Loucy (cell line): ENCODE measurements around the gene RAF1.

Experiments used
- H2AFZ ChIP-seq: fragments of 200-600 bp; sonication (generic); 2 replicates; pipeline ENCODE4 v1.6.0; 2016; ENCODE audit warnings: antibody characterized with exemption, mild to moderate bottlenecking, low read length, moderate library complexity
- H3F3A ChIP-seq: fragments of 200-600 bp; 2 replicates; pipeline ENCODE4 v1.6.0; 2016; ENCODE audit warnings: antibody characterized with exemption, low read depth, mild to moderate bottlenecking
- H3K27me3 ChIP-seq: fragments of 200-600 bp; sonication (generic); 2 replicates; pipeline ENCODE4 v1.6.1; 2014; ENCODE audit warnings: low read length, mild to moderate bottlenecking; ENCODE audit not compliant: insufficient read depth, poor library complexity, severe bottlenecking
- H3K36me3 ChIP-seq: fragments of 200-600 bp; sonication (generic); 2 replicates; pipeline ENCODE4 v1.6.1; 2016; ENCODE audit warnings: low read length; ENCODE audit not compliant: insufficient read depth
- H3K4me1 ChIP-seq: fragments of 200-600 bp; sonication (generic); 2 replicates; pipeline ENCODE4 v1.5.1; 2014; ENCODE audit warnings: low read length, mild to moderate bottlenecking; ENCODE audit not compliant: insufficient read depth, poor library complexity, severe bottlenecking
- H3K4me2 ChIP-seq: fragments of 200-600 bp; sonication (generic); 2 replicates; pipeline ENCODE4 v1.6.0; 2014; ENCODE audit warnings: antibody characterized with exemption, low read length, low read depth, mild to moderate bottlenecking; ENCODE audit not compliant: poor library complexity, severe bottlenecking
- H3K4me3 ChIP-seq: fragments of 200-600 bp; sonication (generic); 2 replicates; pipeline ENCODE4 v1.5.1; 2014; ENCODE audit warnings: low read length, mild to moderate bottlenecking, mixed read lengths; ENCODE audit not compliant: poor library complexity, severe bottlenecking
- H3K79me2 ChIP-seq: fragments of 200-600 bp; sonication (generic); 2 replicates; pipeline ENCODE4 v1.6.1; 2014; ENCODE audit warnings: low read length; ENCODE audit not compliant: insufficient read depth
- H3K9ac ChIP-seq: fragments of 200-600 bp; sonication (generic); 2 replicates; pipeline ENCODE4 v1.6.0; 2014; ENCODE audit warnings: mild to moderate bottlenecking, low read depth, low read length, moderate library complexity; ENCODE audit not compliant: poor library complexity, severe bottlenecking
- H3K9me2 ChIP-seq: fragments of 200-600 bp; sonication (generic); replicated peaks from 2 replicates; pipeline ENCODE4 v1.6.1; 2016; ENCODE audit warnings: low read depth, low read length, mixed read lengths
- H3K9me3 ChIP-seq: fragments of 200-600 bp; sonication (generic); 2 replicates; pipeline ENCODE4 v1.6.1; 2014; ENCODE audit warnings: mild to moderate bottlenecking, antibody characterized with exemption, low read length, low read depth; ENCODE audit not compliant: insufficient read depth
- H4K20me1 ChIP-seq: fragments of 200-600 bp; sonication (generic); 2 replicates; pipeline ENCODE4 v1.6.0; 2014; ENCODE audit warnings: antibody characterized with exemption, low read length, mild to moderate bottlenecking; ENCODE audit not compliant: insufficient read depth, poor library complexity, severe bottlenecking
- EZH2phosphoT487 ChIP-seq: fragments of 200-600 bp; IDR thresholded peaks from 2 replicates; pipeline ENCODE4 v1.6.1; 2018; ENCODE audit warnings: antibody characterized with exemption, mild to moderate bottlenecking, moderate library complexity, borderline replicate concordance
- TF ChIP-seq, protein P1 (sequence below): fragments of 200-600 bp; sonication (generic); conservative IDR thresholded peaks from 2 replicates; pipeline ENCODE4 v1.5.1; 2014; ENCODE audit warnings: mild to moderate bottlenecking, antibody characterized with exemption, low read length

Gene RAF1

DNA sequence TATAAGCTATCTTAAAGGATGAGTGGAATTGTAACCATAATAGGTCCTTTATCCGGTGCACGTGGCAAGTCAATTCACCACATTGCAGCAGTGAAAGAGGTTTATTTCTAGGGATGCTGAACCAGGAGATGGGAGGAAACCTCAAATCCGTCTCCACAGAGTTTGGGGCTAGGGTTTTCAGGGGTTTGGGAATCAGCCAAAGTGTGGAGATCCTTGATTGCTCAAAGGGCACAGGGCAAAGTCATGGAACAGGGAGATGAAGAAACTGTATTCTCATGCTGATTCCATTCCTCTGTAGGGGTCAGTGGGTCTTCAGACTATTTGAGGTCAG lies 7.2 kb upstream of the RAF1 start:
- no peaks in the 10 kb centered on the region for H3K36me3 ChIP-seq
- H2AFZ ChIP-seq: no peak overlapping the region
- no peaks in the 10 kb centered on the region for H3K27me3 ChIP-seq
- H3K79me2 ChIP-seq: no peaks in the 10 kb centered on the region
- H3K9ac ChIP-seq: no peak overlapping the region
- no peak overlapping the region for H3K4me3 ChIP-seq
- no peaks in the 10 kb centered on the region for H3F3A ChIP-seq
- TF ChIP-seq EZH2phosphoT487: no peak
- TF ChIP-seq, protein P1, sequence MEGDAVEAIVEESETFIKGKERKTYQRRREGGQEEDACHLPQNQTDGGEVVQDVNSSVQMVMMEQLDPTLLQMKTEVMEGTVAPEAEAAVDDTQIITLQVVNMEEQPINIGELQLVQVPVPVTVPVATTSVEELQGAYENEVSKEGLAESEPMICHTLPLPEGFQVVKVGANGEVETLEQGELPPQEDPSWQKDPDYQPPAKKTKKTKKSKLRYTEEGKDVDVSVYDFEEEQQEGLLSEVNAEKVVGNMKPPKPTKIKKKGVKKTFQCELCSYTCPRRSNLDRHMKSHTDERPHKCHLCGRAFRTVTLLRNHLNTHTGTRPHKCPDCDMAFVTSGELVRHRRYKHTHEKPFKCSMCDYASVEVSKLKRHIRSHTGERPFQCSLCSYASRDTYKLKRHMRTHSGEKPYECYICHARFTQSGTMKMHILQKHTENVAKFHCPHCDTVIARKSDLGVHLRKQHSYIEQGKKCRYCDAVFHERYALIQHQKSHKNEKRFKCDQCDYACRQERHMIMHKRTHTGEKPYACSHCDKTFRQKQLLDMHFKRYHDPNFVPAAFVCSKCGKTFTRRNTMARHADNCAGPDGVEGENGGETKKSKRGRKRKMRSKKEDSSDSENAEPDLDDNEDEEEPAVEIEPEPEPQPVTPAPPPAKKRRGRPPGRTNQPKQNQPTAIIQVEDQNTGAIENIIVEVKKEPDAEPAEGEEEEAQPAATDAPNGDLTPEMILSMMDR: no peak
- H3K9me3 ChIP-seq: no peaks in the 10 kb centered on the region
- no peak overlapping the region for H3K4me2 ChIP-seq
- H3K9me2 ChIP-seq: no peaks in the 10 kb centered on the region
- no peaks in the 10 kb centered on the region for H4K20me1 ChIP-seq
- no peaks in the 10 kb centered on the region for H3K4me1 ChIP-seq

DNA sequence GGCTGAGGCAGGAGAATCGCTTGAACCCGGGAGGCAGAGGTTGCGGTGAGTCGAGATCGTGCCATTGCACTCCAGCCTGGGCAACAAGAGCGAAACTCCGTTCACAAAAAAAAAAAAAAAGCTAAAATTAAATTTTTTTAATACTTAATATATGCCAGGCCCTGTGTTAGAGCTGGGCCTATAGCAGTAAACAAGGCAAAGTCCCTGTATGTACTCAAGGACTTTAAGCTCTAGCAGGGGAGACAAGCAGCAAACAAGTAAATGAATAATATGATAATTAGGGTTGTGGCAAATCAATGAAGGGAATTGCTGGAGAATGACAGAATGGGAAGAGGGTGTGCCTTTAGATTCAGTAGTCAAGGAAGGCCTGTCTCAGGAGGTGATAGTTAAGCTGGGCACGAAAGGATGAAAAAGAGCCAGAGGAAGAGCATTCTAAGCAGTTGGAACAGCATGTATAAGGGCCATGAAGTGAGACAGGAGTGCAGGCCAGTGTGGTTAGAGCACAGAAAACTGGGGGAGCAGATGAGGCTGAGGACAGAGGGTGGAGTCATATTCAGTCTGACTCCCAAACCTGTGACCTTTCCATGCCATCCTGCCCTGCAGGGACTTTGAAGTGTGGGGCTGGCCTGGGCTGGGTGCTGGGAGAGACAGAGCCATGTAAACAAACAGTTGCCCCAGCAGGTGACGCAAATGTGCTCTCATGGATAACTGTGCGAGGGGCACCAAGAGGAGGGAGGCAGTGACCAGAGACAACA lies 6.6 kb upstream of the RAF1 start:
- Histone ChIP-seq H3K9ac (no peak overlapping the region), H4K20me1 (no peaks in the 10 kb centered on the region), H3K9me2 (no peaks in the 10 kb centered on the region), H3F3A (no peaks in the 10 kb centered on the region), H3K27me3 (no peaks in the 10 kb centered on the region), H3K4me2 (no peak overlapping the region), H3K36me3 (no peaks in the 10 kb centered on the region), H2AFZ (no peak overlapping the region), H3K9me3 (no peaks in the 10 kb centered on the region), H3K4me3 (no peak overlapping the region), H3K4me1 (no peaks in the 10 kb centered on the region), H3K79me2 (no peaks in the 10 kb centered on the region)
- TF ChIP-seq, protein P1: no peak
- TF ChIP-seq EZH2phosphoT487: no peak

DNA sequence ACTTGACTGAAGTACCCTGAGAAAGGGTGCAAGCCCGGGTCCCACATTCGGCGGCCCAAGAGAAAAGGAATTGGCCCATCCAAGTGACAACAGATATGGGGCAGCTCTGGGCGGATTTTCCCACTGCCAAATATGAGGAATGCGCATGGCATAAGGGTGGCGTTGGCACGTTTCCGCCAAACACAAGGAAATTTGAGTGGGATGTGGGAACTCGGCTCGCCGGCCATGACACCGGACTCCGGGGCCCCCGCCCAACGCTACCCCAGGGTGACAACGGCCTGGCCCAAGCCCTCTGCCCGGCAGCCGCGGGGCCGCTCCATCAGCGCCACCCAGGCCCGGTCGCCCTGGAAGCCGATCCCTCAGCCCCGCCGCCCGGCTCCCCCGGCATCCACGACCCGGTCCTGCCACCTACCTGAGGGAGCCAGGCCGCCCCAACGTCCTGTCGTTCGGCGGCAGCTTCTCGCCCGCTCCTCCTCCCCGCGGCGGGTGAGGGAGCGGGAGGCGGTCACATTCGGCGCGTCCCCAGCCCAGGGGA lies 449 bp downstream of the RAF1 start:
- H3K9me3 ChIP-seq: no peaks in the 10 kb centered on the region
- peaks cover 36% of the 10 kb centered on the region for H4K20me1 ChIP-seq
- H3K4me3 ChIP-seq: peak overlapping the region; percentile 86
- peaks cover 6% of the 10 kb centered on the region for H3K27me3 ChIP-seq
- peaks cover 29% of the 10 kb centered on the region for H3K4me1 ChIP-seq
- peak overlapping the region; percentile 97 for H3K9ac ChIP-seq
- H3F3A ChIP-seq: no peaks in the 10 kb centered on the region
- peaks cover 55% of the 10 kb centered on the region for H3K79me2 ChIP-seq
- H3K4me2 ChIP-seq: peak overlapping the region; percentile 91
- no peaks in the 10 kb centered on the region for H3K9me2 ChIP-seq
- H2AFZ ChIP-seq: peak overlapping the region; percentile 96
- no peak for TF ChIP-seq EZH2phosphoT487
- TF ChIP-seq, protein P1: no peak
- no peaks in the 10 kb centered on the region for H3K36me3 ChIP-seq
